Measurements from ENCODE around the gene COQ10B. TPM values are rescaled to one million over a fixed set of nuclear protein-coding genes. Genes with fewer than 3 reads are reported as not detected.

COQ10B gene
- total and polyA plus RNA-seq, 2 donors (not counting 3 experiments of a cell fraction or from before 2014, with no cell fraction given) = 2.4 to 15.1 TPM

- dilution Hi-C loops (cut with MboI; ENCODE audit: extremely low pct_ligation_motif_present, low sequenced_read_pairs) (no loop called here), intact Hi-C loops (cut with micrococcal nuclease) (loop anchor here (2.0 to 5.0 kb wide), 2 partner anchors 100 to 798 kb away; no protein-coding TSS in a partner anchor)
- H3K36me3 ChIP-seq (ENCODE audit: control insufficient read depth in 2 of 2, extremely low read depth in 1 of 2, insufficient read depth in 2 of 2, low read length in 2 of 2) = peaks cover 0 to 21% of the 10 kb centered on the region in 2 experiments
- peaks cover 46% of the 10 kb centered on the region for H3K4me1 ChIP-seq (ENCODE audit: control insufficient read depth, extremely low read depth, insufficient read depth, low read length)
- CTCF ChIA-PET = interaction anchor here (0.6 to 1.5 kb wide), 6 partner anchors 13 to 101 kb away, joined by 3 to 4 read pairs (median 3); partner anchors contain the start of genes COQ10B and MOB4
- peak overlapping the region; percentile 68 to 86 (median 84) for H3K4me3 ChIP-seq (replicated peaks in 1 of 3; ENCODE audit: insufficient read depth in 1 of 3, low read depth in 1 of 3, low read length in 3 of 3)
- POLR2A ChIA-PET = interaction anchor here (0.7 to 2.7 kb wide), 7 partner anchors 8 to 64 kb away, joined by 3 to 16 read pairs (median 7); partner anchors contain the start of genes COQ10B, MOB4 and SF3B1
- peak overlapping the region; percentile 66 for H3K9ac ChIP-seq (replicated peaks; ENCODE audit: extremely low read depth, insufficient read depth, low read length)
- no peaks in the 10 kb centered on the region for H3K27me3 ChIP-seq (ENCODE audit: control insufficient read depth in 2 of 2, insufficient read depth in 2 of 2, low read length in 2 of 2)
- peak overlapping the region; percentile 75 for H3K27ac ChIP-seq (ENCODE audit: insufficient read depth, low read depth, low read length)
- no peaks in the 10 kb centered on the region for H3K9me3 ChIP-seq (replicated peaks; ENCODE audit: control insufficient read depth, insufficient read depth, low read length)
- BruUV-seq (replicated peaks) = TSS peak; percentile 26
- H3K9me1 ChIP-seq (replicated peaks; ENCODE audit: control insufficient read depth, extremely low read depth, insufficient read depth, low read length) = no peaks in the 10 kb centered on the region
- peak overlapping the region; percentile 99 for H3K4me2 ChIP-seq (ENCODE audit: insufficient read depth, low read length)
- H3K79me2 ChIP-seq (ENCODE audit: control insufficient read depth, insufficient read depth, low read length) = peaks cover 82% of the 10 kb centered on the region
- DNase-seq (ENCODE audit: low read depth, low spot score) (peak; percentile 69), FAIRE-seq (peak; percentile 46)
- peaks cover 2% of the 10 kb centered on the region for H4K20me1 ChIP-seq (replicated peaks; ENCODE audit: control insufficient read depth, extremely low read depth, insufficient read depth, low read length)
- TF ChIP-seq MYC (IDR thresholded peaks at IDR 0.05; ENCODE audit: low read depth, low read length) = peak; percentile 3
- TF ChIP-seq GATA2 (IDR thresholded peaks at IDR 0.05; ENCODE audit: insufficient read depth, insufficient read length, low read depth, low read length) = no peak
- TF ChIP-seq JUN (IDR thresholded peaks at IDR 0.05; ENCODE audit: borderline replicate concordance, insufficient read depth, insufficient read length, low read depth) = no peak
- TF ChIP-seq MAX (IDR thresholded peaks at IDR 0.05; ENCODE audit: insufficient read depth, insufficient read length) = peak; percentile 36
- no peak for TF ChIP-seq POLR2AphosphoS5 (IDR thresholded peaks at IDR 0.05; ENCODE audit: insufficient read depth, low read depth, low read length)
- no peak for TF ChIP-seq FOS (IDR thresholded peaks at IDR 0.05; ENCODE audit: borderline replicate concordance, insufficient read depth, low read length)
- H2AFZ ChIP-seq (ENCODE audit: low read depth, low read length) = peak overlapping the region; percentile 58
Observed at GRCh38 chr2:197498937-197499593, 45.7 kb downstream of the COQ10B start.

All from endothelial cell of umbilical vein (primary cell).